ENCODE data around the gene INTS1.

INTS1 gene

DNA sequence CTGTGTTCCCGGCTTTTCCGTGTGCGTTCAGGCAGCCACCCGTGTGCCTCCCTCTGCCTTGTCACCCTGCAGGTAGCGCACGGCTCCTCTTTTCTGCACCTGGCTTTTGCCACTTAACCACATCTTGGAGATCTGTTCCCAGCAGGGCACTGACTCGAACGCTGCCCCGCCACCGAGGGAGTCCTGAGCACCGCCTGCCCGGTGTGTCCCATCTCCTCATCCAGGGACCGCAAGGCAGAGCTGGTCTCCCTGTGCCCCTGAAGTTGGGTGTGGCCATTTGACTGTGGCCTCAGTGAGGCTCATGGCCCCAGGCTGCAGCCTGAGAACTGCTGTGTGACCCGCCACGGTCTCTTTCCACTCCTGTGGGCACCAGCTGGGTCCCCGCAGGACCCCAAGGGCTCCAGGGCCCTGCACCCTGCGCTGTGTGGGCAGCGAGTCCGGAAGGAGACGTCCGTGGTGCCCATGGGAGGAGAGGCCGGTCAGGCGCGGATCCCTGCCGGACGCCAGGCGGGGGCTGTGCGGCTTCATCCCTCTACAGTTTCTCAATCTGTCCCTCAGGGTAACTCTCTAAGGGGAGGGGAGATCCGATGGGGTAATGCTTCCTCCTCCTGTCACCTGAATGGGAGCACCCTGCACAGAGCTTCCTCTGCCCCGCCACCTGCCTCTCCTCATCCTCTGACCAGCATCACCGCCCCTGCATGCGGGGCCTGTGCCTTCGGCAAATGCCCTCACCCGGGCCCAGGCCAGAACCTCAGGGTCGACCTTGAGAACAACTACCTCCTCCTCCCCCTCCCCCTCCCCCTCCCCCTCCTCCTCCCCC, 1.8 kb upstream of the INTS1 start:
- peak; percentile 5 for DNase-seq

DNA sequence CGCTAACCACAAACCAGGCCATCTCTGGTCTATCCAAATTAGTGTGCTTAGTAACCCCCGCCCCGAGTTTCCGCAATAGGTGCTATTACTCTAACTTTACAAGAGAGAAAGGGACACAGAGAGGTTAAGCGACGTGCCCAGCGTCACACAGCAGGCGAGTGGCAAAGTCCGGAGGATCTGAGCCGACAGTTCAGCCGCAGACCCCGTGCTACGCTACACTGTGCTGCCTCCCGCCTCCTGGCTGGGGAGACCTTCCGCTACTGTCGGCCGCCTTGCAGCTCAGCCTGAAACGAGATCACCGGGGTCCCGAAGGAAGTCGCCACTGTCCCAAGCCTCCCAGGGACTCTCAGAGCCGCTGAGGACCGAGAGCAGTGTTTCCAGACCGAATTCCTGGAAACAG, 799 bp downstream of the INTS1 start:
- no peak for DNase-seq

DNA sequence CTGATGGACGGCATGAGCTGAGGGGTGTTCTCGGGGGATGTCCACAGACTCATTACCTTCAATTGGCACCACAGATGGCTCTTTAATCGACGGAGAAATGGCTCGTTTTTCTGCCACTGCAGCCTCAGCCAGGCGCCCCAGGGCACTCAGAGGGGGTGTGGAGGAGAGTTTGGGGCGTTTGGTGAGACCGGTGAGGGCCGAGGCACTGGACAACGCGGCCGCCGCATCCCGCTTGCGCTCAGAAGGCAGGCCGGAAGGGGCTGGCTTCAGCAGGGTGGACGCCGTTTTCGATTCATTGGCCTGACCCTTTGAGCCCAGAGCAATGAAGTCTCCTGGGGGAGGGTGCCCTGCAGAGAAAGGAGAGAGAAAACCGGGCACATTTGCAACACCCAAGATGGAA, 1.3 kb downstream of the INTS1 start:
- DNase-seq, result no peak

DNA sequence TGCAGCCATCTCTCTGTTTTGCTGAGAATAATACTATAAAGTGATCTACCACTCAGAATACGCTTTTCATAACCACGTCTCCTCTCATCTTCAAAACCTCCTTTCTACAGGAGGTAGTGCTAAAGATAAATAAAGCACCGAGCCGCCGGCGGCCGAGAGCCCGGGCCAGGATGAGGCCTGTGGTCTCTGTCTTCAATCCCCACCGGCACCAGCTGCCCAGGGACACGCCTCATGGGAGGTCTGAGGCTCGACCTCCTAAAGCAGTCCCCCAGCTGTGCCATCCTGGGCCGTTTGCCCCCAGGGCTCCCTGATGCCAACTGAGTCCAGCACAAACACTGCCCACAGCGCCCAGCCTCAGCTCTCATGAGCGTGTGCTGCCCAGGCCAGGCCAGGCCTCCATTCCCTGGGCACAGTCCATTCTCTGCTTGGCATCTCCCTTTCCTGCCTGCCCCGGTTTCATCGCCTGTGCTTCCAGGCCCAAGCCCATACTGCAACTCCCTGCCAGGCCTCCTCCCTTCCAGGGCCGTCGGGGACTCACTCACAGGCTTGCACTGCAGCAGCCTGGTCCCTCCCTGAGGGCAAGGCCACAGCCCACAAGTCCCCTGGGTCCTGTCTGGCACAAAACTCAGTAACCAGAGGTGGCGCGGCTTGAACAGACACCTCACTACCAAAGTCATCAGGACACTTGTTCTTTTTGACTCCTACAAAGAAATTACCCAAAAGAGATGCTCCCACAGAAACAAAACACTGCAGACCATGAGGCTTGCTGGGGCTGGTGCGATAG, 2.5 kb downstream of the INTS1 start:
- DNase-seq, result no peak

DNA sequence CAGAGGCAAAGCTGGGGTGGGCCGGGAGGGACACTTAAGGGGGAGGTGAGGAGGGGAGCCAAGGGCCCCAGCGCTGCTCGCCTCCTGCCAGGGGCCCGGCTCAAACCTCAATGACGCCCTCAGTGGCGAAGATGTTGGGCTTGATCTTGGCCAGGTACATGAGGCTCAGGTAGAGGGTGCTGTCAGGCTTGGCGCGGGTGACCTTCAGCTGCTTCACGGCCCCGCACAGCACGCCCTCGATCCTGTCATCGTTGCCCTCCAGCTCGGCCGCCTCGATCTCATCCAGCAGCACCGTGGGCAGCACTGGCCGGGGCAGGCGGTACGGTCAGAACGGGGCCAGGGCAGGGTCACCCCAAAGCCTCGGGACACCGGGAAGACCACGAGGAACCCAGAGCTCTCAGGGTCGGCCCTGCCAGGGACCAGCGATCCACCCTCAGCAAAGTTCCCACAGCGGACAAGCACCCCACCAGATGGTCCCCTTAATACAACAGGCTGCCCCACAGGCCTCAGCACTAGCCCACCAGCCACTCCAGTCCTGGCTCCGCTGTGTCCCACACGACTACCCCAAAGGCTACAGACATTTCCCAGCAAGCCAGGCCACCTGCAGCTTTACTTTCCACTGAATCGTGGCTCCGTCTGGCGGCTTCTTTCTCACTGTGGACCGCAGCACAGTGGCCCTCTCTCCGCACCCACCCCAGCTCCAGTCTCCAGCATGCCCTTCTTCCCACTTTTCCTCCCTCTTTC, 4.0 kb downstream of the INTS1 start:
- DNase-seq, result no peak

DNA sequence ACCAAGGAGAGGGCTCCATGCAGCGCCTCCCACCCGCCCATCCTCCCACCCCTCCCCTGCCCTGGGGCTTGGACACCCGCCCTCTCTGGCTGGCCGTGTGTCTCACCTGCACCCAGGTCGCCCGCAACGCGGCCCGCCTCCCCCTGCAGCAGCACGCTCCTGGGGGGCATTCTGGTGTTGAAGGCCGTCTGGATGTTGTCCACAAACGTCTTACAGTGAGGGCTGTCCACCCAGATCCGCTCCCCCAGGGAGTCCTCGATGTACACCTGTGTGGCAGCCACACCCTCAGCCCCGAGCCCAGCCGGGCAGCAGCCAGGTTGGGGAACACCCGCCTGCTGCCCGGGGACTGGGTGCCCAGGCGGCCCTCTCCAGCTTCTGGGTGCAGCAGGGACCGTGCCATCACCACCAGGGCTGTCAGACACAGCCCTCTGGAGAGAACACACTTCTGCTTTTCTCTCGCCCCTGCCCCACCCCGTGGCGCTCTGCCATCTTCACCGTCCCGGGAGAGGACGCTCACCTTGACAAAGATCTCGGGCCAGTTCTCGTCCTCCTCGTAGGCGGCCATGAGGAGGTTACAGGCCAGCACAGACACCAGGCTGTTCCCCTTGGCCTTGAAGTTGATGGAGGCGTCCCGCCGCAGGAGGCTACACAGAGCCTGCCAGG, 4.7 kb downstream of the INTS1 start:
- DNase-seq, result no peak

DNA sequence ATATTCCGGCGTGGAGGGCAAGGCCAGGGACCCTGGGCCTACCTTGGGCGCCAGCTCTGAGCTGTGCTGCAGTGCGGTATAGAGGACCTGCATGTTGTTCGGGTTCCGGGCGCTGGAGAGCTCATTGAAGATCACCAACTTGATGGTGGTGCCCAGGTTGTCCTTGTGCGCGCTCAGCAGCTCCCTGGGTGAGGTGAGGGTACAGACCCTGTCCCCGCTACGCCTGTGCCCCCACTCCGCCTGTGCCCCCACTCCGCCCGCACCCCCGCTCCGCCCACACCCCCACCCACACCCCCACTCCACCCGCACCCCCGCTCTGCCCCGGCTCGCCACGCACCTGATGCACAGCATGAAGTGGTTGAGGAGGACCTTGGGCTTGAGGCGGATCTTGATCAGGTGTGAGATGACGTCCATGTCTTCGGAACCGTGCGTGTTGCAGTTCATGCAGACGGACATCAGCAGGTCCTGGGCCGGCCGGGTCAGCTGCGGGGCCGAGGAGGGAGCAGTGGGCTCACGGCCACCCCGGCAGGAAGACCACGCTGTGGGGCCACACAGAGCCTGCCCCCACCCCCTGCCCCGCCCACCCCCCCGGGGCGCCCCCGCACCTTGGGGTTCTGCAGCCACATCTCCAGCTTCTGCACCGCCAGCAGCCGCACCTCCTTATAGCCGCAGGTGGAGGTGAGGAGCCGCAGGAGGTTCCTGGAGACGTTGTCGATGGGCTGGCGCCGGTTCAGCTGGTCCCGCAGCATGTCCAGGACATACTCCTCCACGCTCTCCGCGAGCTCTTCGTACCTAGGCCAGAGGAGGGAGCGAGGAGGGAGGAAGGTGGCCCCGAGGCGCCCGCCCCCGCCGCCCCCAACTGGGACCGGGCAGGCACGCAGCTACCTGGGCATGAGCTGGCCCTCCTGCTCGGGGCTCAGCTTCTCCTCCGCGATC, 5.6 kb downstream of the INTS1 start:
- no peak for DNase-seq

DNA sequence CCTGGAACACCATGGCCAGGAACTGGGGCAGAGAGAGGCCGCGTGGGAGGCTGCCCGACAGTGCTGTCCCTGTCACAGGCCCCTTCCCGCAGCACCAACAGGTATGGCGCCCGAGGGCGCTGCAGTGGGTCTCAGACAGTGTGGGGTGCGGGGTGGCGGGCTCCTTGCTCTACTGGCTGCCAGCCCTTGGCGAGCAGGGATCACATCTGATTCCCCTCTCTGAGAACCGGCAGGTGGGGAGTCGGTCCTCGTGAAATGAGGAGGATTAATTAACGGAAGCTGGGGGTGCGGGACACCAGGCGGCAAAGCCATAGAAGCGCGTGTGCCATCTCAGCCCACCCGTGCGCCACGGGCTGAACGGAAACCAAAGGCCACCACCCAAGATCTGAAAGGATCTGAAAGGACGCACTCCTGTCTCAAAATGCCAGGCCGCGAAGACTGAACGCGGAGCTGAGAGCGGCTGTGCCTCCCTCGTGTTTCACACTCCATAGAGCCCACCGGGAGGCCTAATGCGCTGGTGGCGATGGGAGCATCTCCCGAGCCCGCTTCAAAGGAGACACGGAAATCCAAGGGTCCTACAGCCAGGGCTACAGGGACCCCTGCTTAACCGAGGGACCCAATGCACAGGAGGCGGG, 6.8 kb downstream of the INTS1 start:
- DNase-seq, result no peak

DNA sequence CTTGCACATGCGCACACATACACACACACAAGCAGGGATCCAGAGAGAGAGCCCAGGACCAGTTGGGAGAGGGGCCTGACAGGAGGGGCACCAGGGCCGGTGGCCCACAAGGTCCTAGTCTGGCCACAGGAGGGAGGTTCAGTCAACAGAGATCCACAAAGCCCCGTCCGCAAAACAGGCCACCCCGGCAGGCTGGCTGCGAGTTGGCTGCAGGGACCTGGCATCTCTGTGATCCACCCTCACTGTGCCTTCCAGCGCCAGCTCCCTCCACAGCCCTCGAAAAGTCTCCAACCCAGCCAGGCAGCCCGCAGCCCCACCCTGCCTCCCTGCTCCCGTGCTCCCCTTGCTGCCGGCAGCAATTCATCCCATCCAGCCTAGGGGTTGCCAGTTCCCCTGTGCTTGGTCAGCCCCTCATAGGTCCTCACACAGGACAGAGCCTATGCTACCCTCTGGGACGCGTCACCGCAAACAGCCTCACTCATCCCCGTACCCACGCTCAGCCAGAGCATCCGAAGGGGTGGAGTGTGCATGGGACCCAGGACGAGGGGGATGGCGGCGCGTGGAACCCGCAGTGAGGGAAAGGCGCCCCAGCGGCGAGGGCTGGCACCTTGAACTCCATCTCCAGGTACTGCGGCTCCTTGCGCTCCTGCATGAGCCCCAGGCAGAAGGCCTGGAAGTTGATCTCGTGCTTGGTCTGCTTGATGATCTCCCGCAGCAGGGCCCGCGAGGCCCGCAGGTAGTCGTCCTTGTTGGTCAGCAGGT, 7.5 kb downstream of the INTS1 start:
- DNase-seq, result no peak

DNA sequence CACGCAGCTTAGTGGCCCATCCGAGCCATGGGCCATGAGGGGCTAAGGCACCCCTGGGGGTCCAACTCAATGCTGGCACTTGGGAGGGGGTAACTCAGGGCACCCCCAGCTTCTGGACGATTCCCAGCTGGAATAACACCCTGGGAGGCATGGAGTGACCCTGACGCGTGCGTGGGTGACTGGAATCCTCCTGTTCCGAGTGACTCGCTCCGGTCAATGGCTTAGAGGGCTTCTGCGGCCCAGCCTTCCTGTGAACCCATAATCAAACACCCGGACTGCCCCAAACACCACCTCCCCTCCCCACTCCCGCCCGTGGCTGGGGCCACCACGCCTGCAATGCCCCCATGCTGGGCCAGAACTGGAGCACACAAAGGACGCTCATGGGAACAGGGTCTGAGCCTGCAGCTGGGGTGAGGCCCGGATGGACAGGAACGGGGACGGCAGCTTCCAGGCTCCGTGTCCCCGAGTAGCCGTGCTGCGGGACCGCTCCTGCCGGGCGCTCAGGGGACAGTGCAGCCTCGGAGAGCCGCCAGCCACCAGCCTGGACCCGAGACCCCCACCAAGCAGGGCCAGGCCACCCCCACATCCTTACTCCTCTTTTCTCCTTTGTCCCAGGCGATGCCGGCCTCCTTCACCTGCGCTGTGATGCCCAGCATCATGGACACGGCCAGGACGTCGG, 8.5 kb downstream of the INTS1 start:
- no peak for DNase-seq

DNA sequence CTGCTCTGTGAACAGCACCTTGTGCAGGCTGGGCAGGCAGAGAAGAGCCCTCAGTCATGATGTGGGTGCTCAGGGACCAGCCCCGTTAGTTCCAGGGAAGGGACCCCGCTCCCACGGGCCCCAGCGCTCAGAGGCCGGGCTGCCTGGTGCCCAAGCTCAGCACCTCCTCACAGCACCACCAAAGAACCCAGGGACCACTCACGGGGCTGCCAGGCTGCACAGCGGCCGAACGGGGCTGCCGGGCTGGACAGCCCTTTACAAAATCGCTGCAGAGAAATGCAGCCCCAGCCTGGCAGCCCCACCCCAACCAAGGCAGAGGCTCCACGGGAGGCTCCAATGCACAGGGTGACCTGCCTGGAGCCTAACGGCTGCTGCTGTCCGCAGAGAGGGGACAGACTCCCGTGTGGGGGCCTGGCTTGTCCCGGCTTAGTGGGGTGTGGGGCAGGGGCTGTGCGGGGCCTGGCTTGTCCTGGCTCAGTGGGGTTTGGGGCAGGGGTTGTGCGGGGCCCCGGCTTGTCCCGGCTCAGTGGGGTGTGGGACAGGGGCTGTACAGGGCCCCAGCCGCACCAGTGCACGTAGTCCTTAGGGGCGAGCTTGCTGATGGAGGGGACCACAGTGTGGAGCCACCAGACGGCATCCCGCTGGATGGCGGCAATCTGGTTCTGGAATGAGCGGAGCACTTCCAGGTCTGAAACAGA, 9.2 kb downstream of the INTS1 start:
- no peak for DNase-seq

DNA sequence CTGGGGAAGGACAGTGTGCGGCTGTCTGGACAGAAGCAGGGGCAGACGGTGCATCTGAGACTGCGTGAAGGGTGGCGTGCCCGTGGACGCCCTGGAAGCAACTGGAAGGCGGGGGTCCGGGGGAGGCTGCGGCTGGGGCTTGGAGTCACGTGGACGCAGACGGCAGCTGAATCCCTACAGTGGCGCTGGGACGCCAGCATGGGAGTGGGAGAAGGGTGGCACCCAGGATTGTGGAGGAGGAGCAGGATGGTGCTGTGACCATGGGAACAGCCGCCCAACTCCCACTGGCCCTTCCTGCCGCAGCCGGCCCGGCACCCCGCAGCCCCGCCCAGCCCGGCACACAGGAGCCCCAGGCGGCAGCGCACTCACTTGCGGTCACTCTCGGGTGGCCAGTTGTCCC, 9.7 kb downstream of the INTS1 start:
- DNase-seq, result no peak

DNA sequence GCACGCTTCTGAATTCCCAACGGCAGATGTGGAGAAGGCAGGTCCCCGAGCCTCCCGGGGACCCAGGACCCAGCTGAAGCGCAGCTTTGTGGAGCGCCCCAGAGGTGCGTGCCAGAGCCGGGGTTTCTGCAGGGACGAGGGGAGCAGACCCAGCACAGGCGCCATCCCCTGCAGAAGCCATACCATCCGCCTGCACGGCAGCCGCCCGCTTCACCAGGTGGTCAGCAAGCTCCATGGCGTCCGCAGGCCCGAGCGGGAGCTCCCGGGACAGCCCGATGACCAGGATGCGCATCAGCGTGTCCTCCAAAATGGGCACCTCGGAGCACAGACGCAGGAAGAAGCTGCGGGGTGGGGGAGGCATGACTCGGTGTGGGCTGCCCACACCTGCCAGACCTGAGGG, 10.6 kb downstream of the INTS1 start:
- DNase-seq, result no peak

DNA sequence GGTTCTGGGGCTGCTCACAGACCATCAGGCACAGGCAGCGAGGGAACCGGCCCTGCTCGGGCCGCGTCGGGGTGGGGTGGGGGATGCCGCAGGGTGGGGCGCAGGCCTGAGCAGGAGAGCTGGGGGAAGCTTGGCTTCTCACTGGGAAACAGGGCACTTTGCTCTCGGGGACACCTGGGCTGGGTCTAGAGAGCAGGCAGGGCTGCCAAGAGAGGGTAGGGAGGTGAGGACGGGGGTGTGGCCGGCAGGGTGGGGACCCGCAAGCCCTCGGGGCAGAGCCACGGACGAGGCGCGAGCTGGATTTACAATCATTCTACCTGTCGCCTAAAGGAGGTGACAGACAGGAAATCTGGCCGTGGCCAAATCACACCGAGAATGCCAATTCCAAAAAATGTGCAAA, 11.1 kb downstream of the INTS1 start:
- DNase-seq, result no peak

DNA sequence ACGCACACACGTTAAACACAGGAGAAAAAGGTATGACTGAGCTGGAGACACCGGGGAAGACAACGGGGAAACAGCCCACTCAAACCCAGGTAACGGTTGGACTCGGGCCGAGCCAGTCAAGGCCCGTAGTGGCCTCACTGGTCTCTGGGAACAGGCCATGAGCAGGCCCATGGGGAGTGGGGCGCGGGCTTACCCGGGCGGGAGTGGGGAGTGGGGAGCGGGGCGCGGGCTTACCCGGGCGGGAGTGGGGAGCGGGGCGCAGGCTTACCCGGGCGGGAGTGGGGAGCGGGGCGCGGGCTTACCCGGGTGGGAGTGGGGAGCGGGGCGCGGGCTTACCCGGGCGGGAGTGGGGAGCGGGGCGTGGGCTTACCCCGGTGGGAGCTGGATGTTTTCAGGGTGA, 11.5 kb downstream of the INTS1 start:
- DNase-seq, result no peak

DNA sequence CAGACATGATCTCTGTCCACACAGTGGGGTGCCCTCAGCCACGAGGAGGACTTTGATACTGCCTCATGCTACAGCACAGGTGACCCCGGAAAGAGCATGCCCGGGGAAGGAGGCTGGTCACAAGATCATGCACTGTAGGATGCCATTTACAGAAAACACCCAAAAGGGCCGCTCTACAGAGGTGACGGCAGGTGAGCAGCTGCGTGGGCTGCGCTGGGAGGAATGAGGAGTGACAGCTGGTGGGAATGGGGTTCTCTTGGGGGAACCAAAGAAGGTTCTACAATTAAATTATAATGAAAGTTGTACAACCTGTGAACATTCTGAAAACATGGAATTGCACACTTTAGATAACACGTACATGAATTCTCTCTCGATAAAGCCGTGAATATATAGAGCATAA, 12.0 kb downstream of the INTS1 start:
- DNase-seq, result no peak

DNA sequence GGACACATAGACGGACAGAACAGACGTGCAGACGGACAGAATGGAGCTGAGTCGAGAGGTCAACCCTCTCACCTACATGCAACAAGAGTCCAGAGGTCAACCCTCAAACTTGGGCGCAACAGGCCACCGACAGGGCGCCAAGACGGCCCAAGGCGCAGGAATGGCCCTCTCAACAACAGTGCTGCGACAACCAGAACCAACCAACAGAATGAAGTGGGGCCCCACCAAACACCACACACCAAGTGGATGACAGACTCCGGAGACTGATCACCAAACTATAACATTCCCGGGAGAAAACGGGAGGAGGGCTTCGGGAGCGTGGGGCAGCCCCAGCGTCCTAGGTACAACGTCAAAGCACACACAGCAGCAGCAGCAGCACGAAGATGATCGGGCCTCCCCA, 13.4 kb downstream of the INTS1 start:
- no peak for DNase-seq

DNA sequence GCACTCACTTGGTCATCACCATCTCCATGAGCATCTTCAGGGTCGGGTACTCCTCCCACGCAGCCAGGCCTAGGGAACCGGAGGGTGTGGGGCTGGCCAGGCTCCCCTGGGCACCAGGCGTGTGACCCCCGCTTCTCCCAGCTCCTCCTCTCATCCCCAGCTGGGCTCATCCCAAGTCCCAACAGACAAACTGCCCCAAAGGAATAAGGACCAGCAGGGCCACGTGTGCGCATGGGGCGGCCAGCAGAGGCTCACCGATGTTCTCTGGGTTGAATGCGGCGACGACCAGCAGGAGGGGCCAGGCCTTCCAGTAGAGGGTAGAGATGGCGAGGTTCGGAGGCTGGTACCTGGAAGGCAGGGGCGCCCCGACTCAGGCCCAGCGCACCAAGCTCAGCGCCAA, 14.9 kb downstream of the INTS1 start:
- no peak for DNase-seq

DNA sequence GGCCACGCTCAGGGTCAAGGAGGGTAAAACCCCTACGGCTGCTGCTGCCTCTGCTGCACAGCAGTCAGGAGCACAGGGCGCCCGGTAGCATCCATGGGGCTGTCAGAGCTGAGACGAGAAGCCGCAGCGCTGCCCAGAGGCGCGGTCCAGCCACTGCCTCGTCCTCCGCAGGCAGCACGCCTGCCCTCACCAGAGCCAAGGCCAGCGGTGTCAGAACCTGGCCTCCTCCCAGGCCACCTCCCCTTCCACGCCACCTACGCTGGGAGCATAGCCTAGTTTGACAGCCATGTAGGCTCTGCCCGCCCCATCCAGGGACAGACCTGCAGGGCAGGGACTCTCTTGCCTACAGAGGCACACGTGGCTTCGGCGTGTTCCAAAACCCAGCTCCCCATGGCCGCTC, 16.2 kb downstream of the INTS1 start:
- DNase-seq, result no peak

DNA sequence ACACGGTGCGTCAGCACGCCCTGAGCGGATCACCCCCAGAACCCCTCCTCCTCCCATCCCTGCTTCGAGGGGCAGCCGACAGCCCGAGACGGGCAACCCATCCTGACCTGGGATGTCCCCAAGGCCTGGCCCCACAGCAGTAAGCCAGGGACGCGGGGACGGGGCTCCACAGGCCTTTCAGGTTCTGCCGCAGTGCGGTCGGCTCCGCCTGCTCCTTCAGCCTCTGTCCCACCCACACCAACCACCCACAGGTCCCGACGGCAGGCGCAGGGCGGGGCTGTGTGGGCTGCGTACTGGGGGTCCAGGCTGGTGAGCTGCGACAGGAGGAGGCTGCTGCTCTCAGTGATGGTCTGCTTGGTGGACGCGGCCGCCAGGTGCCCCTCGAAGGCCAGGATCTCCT, 16.7 kb downstream of the INTS1 start:
- DNase-seq, result no peak
